AG10803 (cell line): ENCODE data around the gene TRIM65.

Experiments used
- DNase-seq: peaks from one replicate; pipeline ENCODE4 v3.0.0; 2010; ENCODE audit warnings: low read depth
- H3K4me3 ChIP-seq: 2 replicates; pipeline ENCODE4 v1.5.1; 2011; ENCODE audit warnings: mild to moderate bottlenecking, low read length, control low read depth
- CTCF ChIP-seq: conservative IDR thresholded peaks from 2 replicates; pipeline ENCODE4 v1.5.1; 2011; ENCODE audit warnings: mild to moderate bottlenecking, low read length, control low read depth, inconsistent platforms

Gene TRIM65

GRCh38 chr17:75901727-75902126 is 5.0 kb upstream of the TRIM65 start:
- no peak overlapping the region for H3K4me3 ChIP-seq
- no peak for DNase-seq
- no peak for TF ChIP-seq CTCF

GRCh38 chr17:75900691-75901533 is 4.2 kb upstream of the TRIM65 start:
- TF ChIP-seq CTCF = no peak
- H3K4me3 ChIP-seq = no peak overlapping the region
- no peak for DNase-seq

GRCh38 chr17:75899767-75900468 is 3.2 kb upstream of the TRIM65 start:
- H3K4me3 ChIP-seq = no peak overlapping the region
- no peak for DNase-seq
- TF ChIP-seq CTCF = no peak

GRCh38 chr17:75899353-75899752 is 2.6 kb upstream of the TRIM65 start:
- DNase-seq = no peak
- no peak for TF ChIP-seq CTCF
- no peak overlapping the region for H3K4me3 ChIP-seq

- no peak for DNase-seq
- no peak overlapping the region for H3K4me3 ChIP-seq
- TF ChIP-seq CTCF = no peak
Observed at GRCh38 chr17:75898791-75899190, 2.0 kb upstream of the TRIM65 start.

- H3K4me3 ChIP-seq = no peak overlapping the region
- no peak for DNase-seq
- TF ChIP-seq CTCF = no peak
Observed at GRCh38 chr17:75898065-75898464, 1.3 kb upstream of the TRIM65 start.
